ENCODE data around the gene TRIML2.
"Not testable (repeated sequence)": the region's sequence is repeated elsewhere in the genome, so short reads cannot be mapped to it uniquely, and the experiment has no call there.

Gene TRIML2

GRCh38 chr4:188092824-188093223 is 16.6 kb downstream of the TRIML2 start:
- DNase-seq, result no peak

- no peak for DNase-seq
These were observed 22.5 kb downstream of the TRIML2 start for GRCh38 chr4:188086858-188087257.

GRCh38 chr4:188082796-188083195 is 26.6 kb downstream of the TRIML2 start:
- no peak for DNase-seq

- DNase-seq, result no peak
These were observed 31.3 kb downstream of the TRIML2 start for GRCh38 chr4:188078116-188078515.

- DNase-seq, result no peak
These were observed 33.2 kb downstream of the TRIML2 start for GRCh38 chr4:188076169-188076568.

- no peak for DNase-seq
These were observed 48.3 kb downstream of the TRIML2 start for GRCh38 chr4:188061083-188061482.

GRCh38 chr4:188053302-188053701 is 56.1 kb downstream of the TRIML2 start:
- peak; percentile 18 for DNase-seq

- peak; percentile 41 for DNase-seq
These were observed 62.7 kb downstream of the TRIML2 start for GRCh38 chr4:188046657-188047056.

- not testable (repeated sequence) for DNase-seq
These were observed 63.9 kb downstream of the TRIML2 start for GRCh38 chr4:188045461-188045860.

GRCh38 chr4:188043154-188043553 is 66.2 kb downstream of the TRIML2 start:
- no peak for DNase-seq

- no peak for DNase-seq
These were observed 67.2 kb downstream of the TRIML2 start for GRCh38 chr4:188042191-188042590.

GRCh38 chr4:188041721-188042120 is 67.7 kb downstream of the TRIML2 start:
- DNase-seq, result no peak

Data from retina (tissue), 1 donor.